Activated CD8-positive, alpha-beta memory T cell treated with anti-CD3 and anti-CD28 coated beads for 36 hours (primary cell): ENCODE data around the gene LRRC37A2. TPM values are rescaled to one million over a fixed set of nuclear protein-coding genes. Genes with fewer than 3 reads are reported as not detected.
"Not testable (repeated sequence)": the region's sequence is repeated elsewhere in the genome, so short reads cannot be mapped to it uniquely, and the experiment has no call there.

Experiments
- CTCF ChIA-PET: fragments of 350-600 bp; sonication (Branson Sonifier 250); formaldehyde crosslinking; loops from one replicate; lab custom pipeline; 2021; ENCODE audit warnings: antibody characterized with exemption; lab: Charles Lee
- POLR2A ChIA-PET: fragments of 350-600 bp; sonication (Branson Sonifier 250); formaldehyde crosslinking; loops from one replicate; lab custom pipeline; 2021; ENCODE audit warnings: antibody characterized with exemption; lab: Charles Lee
- total RNA-seq, 2 experiments: library from RNA; stranded (reverse); gene quantifications; one replicate each; pipeline ENCODE4 v1.2.3, GENCODE V29; 2021

The LRRC37A2 gene
- total RNA-seq = 1 to 10 TPM; 6.5 to 7.5 TPM

- POLR2A ChIA-PET, CTCF ChIA-PET: not testable (repeated sequence)
Measured at GRCh38 chr17:46512168-46512567, at the start of gene LRRC37A2. TSS of gene LRRC37A2 (plus strand) at chr17:46512468. CDS start at chr17:46512713, 245 bp downstream.

GRCh38 chr17:46467618-46468017 is 44.6 kb upstream of the LRRC37A2 start:
- POLR2A ChIA-PET, CTCF ChIA-PET: not testable (repeated sequence)

- POLR2A ChIA-PET, CTCF ChIA-PET: not testable (repeated sequence)
Measured at GRCh38 chr17:46474489-46474888, 37.8 kb upstream of the LRRC37A2 start.

GRCh38 chr17:46475583-46475982 is 36.7 kb upstream of the LRRC37A2 start:
- POLR2A ChIA-PET, CTCF ChIA-PET: not testable (repeated sequence)

GRCh38 chr17:46478823-46479222 is 33.4 kb upstream of the LRRC37A2 start:
- CTCF ChIA-PET, POLR2A ChIA-PET: not testable (repeated sequence)

GRCh38 chr17:46481310-46481709 is 31.0 kb upstream of the LRRC37A2 start:
- POLR2A ChIA-PET, CTCF ChIA-PET: not testable (repeated sequence)

- CTCF ChIA-PET = not testable (repeated sequence)
Measured at GRCh38 chr17:46492021-46492420, 20.2 kb upstream of the LRRC37A2 start.

GRCh38 chr17:46499437-46500139 is 12.7 kb upstream of the LRRC37A2 start:
- POLR2A ChIA-PET = not testable (repeated sequence)
- CTCF ChIA-PET = interaction anchor here (0.6 to 0.7 kb wide), 2 partner anchors 545 to 859 kb away, joined by 3 to 4 read pairs; no protein-coding TSS in a partner anchor

More at GRCh38 chr17:46492021-46492420, 20.2 kb upstream of the LRRC37A2 start:
- POLR2A ChIA-PET = not testable (repeated sequence)

GRCh38 chr17:46505896-46506295 is 6.4 kb upstream of the LRRC37A2 start:
- CTCF ChIA-PET, POLR2A ChIA-PET: not testable (repeated sequence)

GRCh38 chr17:46534716-46535115 is 22.4 kb downstream of the LRRC37A2 start:
- POLR2A ChIA-PET, CTCF ChIA-PET: not testable (repeated sequence)

GRCh38 chr17:46548607-46549006 is 36.3 kb downstream of the LRRC37A2 start:
- POLR2A ChIA-PET, CTCF ChIA-PET: not testable (repeated sequence)

GRCh38 chr17:46559155-46559554 is 46.9 kb downstream of the LRRC37A2 start:
- POLR2A ChIA-PET, CTCF ChIA-PET: not testable (repeated sequence)

GRCh38 chr17:46560048-46560447 is 47.8 kb downstream of the LRRC37A2 start:
- CTCF ChIA-PET = not testable (repeated sequence)

GRCh38 chr17:46566284-46566683 is 54.0 kb downstream of the LRRC37A2 start:
- CTCF ChIA-PET, POLR2A ChIA-PET: not testable (repeated sequence)

More at GRCh38 chr17:46560048-46560447, 47.8 kb downstream of the LRRC37A2 start:
- POLR2A ChIA-PET = not testable (repeated sequence)

- POLR2A ChIA-PET, CTCF ChIA-PET: not testable (repeated sequence)
Measured at GRCh38 chr17:46566980-46567379, 54.7 kb downstream of the LRRC37A2 start.

GRCh38 chr17:46571796-46572195 is 59.5 kb downstream of the LRRC37A2 start:
- CTCF ChIA-PET = not testable (repeated sequence)

GRCh38 chr17:46579083-46580075 is 67.1 kb downstream of the LRRC37A2 start, which contains the start of gene ARL17A:
TSS of gene ARL17A (minus strand) at chr17:46579691. CDS start at chr17:46576322, 3,369 bp downstream.
- POLR2A ChIA-PET, CTCF ChIA-PET: not testable (repeated sequence)

More at GRCh38 chr17:46571796-46572195, 59.5 kb downstream of the LRRC37A2 start:
- POLR2A ChIA-PET = not testable (repeated sequence)

- POLR2A ChIA-PET, CTCF ChIA-PET: not testable (repeated sequence)
Measured at GRCh38 chr17:46580082-46580481, 67.8 kb downstream of the LRRC37A2 start.

- POLR2A ChIA-PET, CTCF ChIA-PET: not testable (repeated sequence)
Measured at GRCh38 chr17:46585444-46585843, 73.2 kb downstream of the LRRC37A2 start.
